Right hindlimb (tissue), 1 donor: ENCODE results near the gene PPIA.
"Not testable (repeated sequence)": the region's sequence is repeated elsewhere in the genome, so short reads cannot be mapped to it uniquely, and the experiment has no call there.

Experiments
- DNase-seq: peaks from one replicate; pipeline ENCODE4 v3.0.0-alpha.2; 2018

PPIA gene

DNA sequence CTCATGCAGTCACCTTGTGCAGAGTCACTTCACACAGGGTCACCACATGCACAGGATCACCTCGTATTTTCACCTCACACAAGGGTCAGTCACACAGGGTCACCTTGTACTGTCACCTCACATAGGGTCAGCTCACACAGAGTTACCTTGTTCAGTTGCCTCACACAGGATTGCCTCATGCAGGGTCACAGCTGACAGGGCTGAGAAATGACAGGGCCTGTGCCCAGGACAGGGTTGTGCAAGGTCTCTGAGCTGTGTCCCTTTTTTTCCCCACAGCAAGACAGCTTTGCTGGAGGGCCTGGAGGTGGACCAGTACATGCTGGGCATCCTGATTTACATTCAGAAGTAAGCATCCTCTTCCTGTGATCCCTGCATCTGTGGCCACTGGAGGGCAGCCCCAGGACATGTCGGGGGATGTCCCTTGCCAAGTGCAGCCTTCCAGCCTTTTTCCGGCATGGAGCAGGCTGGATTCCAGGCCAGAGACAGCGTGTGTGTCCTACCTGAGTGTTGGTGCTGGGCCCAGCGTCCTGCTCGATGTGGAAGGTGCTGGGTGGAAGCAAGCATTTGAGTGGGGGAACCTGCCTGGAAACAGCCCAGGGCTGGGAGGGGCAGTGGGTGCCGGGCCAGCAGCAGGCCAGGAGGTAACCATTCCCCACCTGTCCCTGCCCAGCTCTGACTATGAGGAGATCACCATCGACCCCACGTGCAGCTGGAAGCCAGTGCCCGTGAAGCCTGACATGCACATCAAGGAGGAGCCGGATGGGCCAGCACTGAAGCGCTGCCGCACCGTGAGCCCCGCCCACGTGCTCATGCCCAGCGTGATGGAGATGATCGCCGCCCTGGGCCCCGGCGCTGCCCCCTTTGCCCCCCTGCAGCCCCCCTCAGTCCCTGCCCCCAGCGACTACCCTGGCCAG lies 31.6 kb upstream of the PPIA start:
- DNase-seq = no peak

DNA sequence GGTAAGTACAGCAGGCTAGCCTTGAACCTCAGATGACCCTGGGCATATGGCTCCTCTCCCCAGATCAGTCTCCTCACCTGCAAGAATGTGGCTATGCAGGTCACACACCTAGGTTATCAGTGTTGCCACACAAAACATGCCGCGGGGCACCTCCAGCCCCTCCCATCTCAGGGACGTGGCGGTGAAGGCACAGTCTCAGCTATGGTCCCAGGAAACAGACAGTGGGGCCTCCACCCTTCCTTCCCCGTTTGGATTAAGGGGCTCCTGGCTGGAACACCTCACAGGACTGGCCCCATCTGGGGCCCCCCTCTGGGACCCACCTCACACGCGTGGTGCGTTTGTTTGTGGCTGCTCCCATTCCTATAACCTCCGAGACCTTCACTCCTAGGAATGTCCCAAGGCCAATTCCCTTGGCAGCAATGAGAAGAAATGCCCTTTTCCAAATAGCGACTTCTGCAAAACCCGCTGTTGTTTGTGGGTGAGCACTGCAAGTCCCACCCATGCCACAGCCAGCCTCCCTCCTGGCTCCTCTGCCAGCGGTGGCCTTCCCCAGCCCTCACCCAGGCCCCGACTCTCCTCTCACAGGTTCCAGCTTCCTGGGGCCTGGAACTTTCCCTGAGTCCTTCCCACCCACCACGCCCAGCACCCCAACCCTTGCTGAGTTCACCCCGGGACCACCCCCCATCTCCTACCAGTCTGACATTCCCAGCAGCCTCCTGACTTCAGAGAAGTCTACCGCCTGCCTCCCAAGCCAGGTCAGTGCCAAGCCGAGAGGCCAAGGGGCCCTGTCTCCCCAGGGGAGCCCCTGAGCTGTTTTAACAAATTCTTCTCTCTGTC lies 30.7 kb upstream of the PPIA start:
- no peak for DNase-seq

DNA sequence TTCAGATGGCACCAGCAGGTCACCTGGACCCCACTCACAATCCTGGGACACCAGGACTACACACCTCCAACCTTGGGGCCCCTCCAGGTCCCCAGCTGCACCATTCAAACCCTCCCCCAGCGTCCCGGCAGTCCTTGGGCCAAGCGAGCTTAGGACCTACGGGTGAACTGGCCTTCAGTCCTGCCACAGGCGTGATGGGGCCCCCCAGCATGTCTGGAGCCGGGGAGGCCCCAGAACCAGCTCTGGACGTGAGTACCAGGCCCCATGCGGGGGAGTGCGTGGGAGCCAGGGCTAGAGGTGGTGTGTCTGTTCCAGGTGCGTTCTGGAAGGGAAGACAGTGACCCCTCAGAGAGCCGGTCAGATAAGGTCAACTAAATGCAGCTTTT lies 30.1 kb upstream of the PPIA start:
- no peak for DNase-seq

DNA sequence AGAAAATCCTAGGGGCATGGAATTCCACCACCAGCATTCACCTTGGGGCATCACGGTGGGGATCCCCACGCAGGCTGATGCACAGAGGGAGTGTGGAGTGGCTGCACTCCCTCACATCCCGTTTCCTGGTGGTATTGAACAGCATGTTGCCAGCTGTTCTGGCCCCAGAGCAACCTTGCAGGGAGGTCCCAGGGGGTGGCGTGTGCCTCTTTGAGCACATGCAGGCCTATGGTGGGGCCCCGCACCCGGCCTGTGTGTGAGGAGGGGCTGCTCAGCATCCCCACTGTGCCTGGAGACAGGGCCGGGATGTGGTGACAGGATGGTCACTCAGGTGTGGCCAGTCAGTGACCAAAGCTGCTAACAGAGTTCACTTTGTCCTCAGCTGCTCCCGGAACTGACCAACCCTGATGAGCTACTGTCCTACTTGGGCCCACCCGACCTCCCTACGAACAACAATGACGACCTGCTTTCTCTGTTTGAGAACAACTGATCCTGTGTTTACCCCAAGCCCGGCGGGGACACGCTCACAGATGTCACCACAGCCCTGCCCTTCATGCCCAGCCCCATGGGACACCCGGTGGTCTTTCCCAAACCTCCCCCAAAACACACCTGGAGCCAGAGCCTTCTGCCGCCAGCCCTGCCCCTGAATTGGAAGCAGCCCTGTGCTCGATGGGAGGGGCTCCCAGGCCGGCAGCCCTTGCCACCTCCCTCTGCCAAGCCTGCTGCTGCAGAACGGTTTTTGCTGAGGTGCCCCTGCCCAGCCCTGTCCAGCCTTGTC lies 29.2 kb upstream of the PPIA start:
- DNase-seq = no peak

DNA sequence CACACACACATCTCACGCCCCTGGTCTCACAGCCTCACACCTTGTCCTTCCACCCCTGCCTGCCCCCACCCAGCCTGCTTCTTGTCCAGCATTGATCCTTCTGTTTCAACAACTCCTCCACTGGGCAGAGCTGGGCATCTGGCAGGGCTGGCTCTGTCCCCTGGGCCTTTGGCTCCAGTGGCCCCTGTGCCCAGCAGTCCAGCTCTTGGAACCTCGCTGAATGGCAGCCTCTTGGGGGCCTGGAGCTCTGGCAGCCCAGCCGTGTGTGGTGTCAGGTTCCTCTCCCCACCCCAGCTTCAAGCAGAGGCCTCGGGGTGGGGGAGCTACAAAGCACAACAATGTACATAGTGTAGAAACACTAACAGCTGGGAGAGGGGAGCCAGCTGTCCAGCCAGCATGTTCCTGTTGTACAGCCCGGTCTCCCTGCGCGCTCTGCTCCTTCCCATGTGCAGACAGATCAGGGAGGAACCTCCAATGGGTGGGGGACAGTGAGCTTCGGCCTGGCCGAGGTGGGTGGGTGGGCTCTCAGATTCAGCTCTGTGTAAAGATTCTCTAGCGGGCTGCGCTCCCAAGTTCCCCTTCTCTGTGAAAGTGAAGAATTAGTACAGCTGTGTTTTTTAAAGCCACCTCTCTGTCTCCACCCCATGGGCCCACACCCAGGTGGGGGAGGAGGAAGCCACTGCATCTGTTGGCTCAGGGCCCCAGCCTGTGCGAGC lies 28.4 kb upstream of the PPIA start:
- peak; percentile 93 for DNase-seq

DNA sequence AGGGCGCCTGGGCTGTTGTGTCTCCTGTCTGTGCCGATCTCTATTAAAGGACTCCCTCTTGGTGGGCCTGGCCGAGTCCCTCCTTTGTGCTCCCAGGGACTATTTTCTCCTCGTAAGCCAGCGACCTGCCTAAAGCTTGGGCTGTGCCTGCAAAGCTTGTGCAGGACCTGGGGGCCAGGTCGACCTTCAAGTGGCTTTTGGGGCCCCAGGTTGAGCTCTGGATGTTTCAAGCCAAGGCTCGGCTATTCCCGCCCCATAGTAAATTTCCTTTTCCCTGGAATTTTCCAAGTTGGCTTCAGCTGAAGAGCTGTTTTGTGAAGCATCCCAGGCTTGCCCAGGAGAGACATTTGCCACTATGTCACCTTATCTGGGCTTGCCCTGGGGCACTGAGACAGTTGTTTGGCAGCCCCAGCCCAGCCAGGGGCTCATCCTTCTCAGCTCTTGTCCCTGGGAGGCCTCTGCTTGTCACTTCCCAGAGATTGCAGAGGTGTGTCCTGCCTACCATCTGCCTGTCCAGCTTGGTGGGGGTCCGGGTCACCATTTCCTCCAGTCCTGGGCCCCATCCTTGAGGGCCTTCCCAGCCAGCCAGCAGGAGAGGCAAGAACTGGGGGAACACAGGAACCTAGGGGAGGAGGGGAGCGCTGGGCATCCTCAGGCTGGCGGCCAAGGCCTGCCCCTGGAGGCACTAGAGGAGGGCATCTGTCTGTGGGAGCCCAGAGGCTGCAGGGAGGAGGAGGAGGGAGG lies 27.7 kb upstream of the PPIA start:
- DNase-seq = peak; percentile 45

DNA sequence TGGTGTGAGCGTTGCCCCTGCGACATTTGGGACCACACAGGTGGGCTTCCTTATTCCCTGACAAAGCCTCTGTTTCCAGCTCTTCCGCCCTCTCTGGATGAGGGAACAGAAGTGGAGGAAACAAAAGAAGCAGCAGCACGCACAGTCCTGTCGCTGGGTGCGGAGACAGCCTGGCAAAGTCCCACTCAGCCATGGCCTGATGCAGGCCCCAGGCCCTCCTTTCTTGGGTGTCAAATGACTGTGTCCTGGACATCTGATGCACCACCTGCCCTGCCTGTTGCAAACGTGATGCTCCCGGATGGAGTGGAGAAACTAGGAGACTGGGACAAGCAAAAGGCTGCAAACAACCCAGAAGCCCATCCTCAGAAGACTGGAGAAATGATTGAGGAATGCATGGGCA lies 27.1 kb upstream of the PPIA start:
- DNase-seq = no peak

DNA sequence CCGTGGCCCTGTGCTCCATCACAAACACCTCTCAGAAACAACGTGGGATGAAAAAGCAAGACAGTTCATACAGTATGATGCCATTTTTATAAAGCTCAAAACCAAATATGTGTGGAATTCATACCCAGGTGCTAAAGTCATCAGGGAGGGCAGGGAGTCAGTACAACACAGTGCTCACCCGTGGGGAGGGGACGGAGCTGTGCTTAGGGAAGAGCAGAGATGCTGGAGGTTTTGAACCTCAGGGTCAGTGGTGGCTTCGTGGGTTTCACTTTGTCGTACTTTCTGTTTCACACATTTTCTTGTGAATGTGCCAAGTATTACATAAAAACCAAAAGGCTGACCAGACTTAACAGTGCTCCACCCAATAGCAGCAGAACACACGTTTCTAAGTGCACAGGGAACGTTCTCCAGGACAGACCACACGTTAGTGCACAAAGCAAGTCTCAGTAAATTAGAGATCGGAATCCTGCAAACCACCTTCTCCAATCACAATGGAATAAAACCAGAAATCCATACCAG lies 26.6 kb upstream of the PPIA start:
- DNase-seq = no peak

DNA sequence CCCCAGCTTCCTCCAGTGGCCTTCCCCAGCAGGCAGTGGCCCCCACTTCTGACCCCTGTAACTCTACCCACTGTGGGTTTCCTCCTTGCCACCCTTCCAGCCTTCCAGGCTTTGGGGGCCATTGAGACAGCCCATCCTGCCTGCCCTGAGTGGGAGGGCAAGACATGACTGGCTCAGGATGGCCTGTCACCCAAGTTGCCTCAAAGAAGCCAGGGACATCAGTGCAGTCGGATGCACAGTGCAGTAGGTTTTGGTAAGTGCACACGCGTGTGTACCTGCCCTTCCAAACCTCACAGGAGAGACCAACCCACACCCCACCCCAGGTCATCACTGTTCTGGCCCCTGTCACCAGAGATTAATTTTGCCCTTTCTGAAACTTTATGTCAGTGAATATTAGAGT lies 25.1 kb upstream of the PPIA start:
- no peak for DNase-seq

DNA sequence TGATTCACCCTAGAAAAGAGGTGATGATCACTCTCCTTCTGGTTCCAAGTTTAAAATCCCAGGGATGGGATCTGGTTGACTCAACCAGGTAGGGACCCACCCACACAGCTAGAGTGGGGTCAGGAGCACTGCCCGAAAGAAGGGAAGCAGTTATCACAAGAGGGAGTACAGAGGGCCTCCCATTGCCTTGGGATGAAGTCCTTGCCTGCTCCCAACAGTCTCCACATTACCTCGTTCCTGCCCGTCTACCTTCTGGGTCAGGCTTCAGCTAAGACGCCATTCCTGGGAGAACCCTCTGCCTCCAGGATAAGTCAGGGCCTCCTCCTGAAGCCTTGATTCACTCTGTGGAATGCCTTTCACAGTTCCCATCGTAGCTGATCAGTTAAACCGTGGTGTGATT lies 24.0 kb upstream of the PPIA start:
- DNase-seq = no peak

DNA sequence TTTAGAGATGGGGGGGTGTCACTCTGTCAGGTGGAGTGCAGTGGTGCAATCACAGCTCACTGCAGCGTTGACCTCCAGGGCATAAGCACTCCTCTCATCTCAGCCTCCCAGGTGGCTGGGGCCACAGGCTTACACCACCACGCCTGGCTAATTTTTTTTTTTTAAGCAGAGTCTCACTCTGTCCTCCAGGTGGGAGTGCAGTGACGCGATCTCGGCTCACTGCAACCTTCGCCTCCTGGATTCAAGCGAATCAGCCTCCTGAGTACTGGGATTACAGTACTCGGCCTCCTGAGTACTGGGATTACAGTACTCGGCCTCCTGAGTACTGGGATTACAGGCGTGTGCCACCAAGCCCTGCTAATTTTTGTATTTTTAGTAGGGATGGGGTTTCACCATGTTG lies 23.6 kb upstream of the PPIA start:
- no peak for DNase-seq

DNA sequence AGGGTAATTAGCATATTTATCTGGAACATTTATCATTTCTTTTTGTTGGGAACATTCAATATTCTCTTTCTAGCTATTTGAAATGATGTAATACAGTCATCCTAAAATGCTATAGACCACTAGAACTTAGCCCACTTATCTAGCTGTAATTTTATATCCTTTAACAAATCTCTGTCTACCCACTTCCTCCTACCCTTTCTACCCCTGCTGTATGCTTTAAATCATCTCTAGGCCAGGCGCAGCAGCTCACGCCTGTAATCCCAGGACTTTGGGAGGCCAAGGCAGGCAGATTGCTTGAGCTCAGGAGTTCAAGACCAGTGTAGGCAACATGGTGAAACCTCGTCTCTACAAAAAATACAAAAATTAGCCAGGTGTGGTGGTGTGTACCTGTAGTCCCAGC lies 22.0 kb upstream of the PPIA start:
- not testable (repeated sequence) for DNase-seq

DNA sequence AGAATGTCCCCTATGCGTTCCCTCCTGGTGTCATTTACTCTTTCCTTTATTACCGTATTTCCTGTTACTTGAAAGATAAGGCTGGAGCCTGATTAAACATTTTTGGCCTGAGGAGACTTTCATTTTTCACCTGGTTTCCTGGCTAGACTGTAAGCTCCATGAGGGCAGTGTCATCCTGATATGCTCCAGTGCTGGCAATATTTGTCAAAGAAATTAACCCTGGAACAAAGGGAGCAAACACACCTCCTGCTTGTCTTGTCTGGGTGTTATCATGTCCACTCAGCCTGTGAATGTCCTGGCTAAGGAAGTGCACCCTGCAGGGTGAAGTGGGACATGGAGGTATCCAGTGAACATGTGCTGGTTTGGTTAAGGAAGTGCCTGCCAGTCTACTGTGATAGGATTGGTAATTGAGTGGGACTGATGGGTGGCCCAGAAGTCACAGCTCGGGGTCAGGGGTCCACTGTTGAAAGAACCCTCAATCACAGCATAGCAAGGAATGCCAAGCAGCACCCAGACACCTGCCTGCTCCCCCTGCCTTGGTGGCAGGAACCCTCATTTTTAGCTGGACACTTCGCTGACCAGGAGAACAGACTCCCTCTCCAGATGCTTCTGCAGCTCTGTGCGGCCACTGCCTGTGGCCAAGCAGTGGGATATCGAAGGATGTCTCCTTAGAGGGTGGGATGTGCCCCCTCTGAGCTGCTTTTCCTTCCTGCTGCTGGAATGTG lies 20.9 kb upstream of the PPIA start:
- no peak for DNase-seq

DNA sequence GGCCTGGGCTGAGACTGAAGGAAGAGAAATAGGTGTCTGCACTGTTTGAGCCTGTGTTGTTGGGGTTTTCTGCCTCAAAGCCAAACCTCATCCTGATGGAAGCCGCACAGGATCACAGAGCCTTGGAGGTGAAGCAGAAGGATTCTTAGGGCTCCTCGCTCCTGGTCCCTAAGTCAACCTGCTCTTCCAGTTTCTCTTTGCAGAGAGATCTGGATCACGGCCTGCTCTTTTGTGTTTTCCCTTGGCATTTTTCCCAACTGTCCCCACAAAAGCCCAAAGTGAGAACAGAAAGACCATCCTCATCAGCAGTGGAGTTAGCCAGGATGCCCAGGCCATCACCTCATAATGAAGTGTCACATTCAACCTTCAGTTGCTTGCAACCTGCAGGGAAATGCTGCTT lies 20.3 kb upstream of the PPIA start:
- DNase-seq = no peak

DNA sequence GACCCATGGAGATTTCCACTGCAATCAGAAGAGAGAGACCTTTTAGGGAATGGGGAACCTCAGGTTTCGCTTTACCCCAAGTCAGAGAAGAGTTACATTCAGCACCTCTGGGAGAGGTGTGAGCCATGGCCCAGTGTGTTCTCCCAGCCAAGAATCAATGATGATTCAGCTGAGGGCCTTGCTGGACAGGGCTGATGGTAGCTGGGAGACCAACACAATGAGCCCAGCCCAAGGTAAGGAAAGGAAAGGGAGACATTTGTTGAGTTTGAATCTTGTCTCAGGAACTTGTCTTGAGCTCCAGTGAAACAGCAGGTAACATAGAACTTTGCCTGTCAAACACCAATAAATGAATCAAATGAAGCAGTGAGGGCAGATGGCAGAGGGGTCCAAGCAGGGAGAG lies 14.0 kb upstream of the PPIA start:
- DNase-seq = no peak

DNA sequence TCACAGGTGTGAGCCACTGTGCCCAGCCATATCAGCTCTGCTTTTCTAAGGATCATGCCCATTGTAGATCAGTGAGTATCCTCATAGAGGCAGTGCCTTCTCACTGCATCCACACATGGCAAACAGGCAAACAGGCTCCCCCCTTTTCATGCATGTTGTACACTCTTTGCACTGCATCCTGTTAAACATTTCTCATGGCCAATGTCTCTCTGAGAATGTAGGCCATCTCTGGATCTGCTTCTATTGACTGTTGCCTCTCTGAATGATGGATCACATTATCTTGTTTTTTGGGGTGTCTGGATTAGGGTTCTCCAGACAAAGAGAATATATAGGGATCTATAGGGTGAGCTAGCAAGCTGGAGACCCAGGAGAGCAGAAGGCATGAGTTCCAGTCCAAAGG lies 13.1 kb upstream of the PPIA start:
- no peak for DNase-seq

DNA sequence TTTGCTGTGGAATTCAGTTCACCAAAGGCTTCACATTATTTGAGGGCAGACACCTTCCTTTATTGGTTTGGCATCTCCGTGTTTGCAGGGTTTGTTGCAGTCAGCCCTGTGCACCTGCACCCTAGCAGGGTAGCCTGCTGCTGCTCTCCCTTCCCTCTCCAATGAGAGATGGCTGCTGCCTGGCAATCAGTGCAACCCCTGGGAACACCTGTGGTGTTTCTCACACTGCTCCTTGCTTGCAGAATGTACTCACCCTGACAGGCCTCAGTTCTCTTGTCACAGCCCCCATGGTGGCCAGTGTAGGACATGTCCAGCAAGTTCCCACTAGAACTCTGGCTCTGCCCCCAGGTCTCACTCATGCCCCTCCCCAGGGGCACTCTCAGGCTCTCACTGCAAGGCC lies 12.1 kb upstream of the PPIA start:
- DNase-seq = no peak

DNA sequence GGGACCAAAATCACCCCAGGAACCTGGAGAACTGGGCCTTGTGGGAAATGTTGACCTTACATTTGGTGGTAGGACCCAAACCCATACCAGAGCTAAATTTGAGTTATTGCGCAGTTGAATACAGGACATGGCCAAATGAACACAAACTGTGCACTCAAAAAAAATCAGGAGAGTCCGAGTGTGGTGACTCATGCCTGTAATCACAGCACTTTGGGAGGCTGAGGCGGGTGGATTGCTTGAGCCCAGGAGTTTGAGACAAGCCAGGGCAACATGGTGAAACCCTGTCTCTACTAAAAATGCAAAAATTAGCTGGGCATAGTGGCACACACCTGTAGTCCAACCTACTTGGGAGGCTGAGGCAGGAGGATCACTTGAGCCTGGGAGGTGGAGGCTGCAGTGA lies 11.3 kb upstream of the PPIA start:
- not testable (repeated sequence) for DNase-seq

DNA sequence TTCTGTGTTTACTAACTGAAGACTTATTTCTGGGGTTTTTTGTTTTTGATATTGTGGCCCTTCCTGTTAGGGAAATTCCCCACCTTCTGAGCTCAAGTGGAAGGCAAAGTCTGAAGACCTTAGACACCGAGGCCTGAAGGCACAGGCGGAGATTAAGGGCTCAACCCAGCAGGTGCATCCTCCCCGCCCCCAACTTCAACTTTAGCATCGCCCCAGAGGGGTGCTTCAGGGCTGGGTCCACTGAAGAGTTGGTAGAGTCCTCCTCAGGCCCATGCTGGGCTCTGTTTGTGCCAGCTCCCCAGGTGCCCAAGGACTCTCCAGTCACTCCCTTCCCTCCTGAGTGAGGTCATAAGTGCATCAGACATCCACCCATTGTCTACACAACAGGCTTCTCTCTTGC lies 9.4 kb upstream of the PPIA start:
- DNase-seq = no peak

DNA sequence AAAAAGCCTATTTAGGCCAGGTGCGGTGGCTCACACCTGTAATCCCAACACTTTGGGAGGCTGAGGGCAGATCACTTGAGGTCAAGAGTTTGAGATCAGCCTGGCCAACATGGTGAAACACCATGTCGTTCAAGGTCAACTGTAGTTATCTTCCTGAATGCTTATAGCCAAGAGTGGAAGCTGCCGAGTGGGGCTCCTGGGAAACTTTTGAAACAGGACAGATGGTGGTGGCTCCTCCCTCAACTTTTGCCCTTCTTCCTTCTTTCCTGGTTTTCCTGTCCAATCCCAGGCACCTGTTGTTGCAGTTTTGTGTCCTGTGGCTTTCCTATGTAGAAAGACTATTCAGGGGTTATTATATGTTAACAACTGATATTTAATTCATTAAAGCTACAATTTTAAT lies 8.7 kb upstream of the PPIA start:
- no peak for DNase-seq

DNA sequence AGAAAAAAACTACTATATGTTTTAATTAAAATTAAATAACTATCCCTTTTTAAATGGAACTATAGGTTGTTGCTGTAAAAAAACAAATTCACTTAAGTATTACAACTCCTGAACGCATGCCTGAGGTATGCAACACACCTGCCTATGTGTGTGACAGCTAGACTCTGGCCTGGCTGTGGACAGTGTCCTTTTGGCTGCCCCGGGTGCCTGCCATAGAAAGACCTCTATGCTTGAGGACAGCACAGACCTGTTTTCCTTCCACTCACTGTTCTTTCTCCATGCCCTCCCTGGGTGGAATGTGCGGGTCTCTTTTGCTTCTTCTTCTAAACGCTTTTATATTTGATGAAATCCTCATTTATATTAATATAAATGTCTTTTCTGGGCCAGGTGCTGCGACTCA lies 6.5 kb upstream of the PPIA start:
- DNase-seq = no peak
